GF-D8 (cell line): ENCODE data around the gene TMEM138.
"Not testable (repeated sequence)": the region's sequence is repeated elsewhere in the genome, so short reads cannot be mapped to it uniquely, and the experiment has no call there.

Source experiments
- DNase-seq: peaks from one replicate; lab custom pipeline; 2025; lab: John Stamatoyannopoulos, UW

The TMEM138 gene

DNA sequence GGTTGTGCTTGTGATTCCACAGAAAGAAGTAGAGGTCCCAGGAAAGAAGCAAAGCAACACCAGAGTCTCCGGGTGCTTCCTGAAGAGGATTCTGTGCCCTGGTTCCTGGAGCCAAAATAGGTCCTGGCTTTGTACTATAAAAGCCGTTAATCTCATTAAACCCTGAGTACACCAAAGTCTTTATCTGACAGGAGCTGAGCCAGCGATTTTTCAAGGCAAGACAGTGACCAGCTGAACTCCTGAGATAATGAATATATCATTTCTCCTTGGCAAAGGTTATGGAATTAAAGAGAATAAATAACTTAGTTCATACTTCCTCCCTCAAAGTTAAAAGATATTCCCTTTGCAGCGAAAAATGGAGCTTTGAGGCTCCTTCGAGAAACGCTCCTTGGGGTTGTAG lies 5.2 kb downstream of the TMEM138 start:
- no peak for DNase-seq

DNA sequence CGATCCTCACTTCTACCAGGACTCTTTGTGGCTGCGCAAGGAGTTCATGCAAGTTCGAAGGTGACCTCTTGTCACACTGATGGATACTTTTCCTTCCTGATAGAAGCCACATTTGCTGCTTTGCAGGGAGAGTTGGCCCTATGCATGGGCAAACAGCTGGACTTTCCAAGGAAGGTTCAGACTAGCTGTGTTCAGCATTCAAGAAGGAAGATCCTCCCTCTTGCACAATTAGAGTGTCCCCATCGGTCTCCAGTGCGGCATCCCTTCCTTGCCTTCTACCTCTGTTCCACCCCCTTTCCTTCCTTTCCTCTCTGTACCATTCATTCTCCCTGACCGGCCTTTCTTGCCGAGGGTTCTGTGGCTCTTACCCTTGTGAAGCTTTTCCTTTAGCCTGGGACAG lies 6.5 kb downstream of the TMEM138 start:
- DNase-seq: no peak

DNA sequence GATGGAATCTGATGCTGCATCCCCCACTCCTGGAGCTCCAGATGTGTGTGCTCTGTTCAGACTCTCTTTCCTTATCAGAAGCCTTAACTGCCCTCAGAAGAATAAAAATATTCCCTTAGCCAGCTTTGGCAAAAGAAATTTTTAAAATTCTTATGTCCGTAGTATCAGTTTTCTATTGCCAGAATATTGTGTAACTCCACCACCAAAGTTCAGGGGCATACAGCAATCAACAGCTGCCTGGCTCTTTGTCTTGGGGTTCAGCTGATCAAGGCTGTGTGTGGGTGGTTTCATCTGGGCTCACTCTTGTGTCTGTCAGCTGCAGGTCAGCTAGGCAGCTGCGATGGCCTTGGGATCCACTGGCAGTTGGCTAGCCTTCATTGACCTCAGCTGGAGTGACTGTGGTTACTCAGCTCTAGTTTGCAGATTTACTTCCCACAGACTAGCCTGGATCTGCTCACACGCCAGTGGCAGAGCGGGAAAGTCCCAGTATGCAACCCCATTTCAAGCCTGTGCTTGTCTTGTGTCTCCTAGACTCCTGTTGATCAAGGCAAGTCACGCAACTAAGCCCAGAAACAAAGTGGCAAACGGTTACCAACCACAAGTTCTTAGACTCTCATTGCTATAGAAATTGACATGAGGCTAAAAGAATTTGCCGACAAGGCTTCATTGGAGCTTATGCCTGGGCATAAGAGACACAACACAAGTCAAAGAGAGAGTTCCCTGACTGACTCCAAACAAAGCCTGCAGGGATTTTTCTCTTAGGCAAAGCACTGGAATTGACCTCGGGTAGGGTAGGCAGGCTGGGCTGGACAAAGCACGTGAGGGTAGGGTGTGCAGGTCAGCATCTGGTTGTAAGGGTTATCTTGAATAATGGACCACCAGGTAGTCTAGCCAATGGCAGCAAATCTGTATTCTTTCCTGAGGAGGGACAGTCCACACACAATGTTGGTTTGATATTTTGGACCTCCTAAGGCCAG lies 7.5 kb downstream of the TMEM138 start:
- no peak for DNase-seq

DNA sequence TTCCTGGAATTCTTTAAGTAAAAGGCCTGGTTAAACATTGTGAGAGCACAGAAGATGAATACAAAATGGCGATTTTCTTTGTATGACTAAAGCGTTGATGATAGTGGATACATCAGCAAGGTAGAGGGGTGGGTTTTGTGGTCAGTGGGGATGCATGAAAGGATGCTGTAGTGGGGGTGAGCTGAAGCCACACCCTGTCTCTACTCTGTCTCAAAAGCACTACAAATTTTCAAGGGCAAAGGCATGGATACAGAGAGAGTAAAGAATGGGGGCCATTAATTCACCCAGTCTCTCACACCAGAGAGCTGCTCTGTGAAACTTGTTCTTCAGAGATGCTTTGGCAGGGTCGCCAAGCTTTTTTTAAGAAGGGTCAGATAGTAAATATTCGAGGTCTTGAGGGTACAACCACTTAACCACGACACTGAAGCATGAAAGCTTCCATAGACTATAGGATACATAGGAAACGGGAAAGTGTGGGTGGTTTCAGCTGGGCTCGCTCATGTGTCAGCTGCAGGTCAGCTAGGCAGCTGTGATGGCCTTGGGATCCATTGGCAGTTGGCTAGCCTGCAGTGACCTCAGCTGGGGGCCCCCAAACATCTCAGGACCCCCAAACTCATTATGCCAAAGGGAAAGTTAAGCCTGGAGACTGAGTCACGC lies 8.3 kb downstream of the TMEM138 start:
- DNase-seq: no peak

DNA sequence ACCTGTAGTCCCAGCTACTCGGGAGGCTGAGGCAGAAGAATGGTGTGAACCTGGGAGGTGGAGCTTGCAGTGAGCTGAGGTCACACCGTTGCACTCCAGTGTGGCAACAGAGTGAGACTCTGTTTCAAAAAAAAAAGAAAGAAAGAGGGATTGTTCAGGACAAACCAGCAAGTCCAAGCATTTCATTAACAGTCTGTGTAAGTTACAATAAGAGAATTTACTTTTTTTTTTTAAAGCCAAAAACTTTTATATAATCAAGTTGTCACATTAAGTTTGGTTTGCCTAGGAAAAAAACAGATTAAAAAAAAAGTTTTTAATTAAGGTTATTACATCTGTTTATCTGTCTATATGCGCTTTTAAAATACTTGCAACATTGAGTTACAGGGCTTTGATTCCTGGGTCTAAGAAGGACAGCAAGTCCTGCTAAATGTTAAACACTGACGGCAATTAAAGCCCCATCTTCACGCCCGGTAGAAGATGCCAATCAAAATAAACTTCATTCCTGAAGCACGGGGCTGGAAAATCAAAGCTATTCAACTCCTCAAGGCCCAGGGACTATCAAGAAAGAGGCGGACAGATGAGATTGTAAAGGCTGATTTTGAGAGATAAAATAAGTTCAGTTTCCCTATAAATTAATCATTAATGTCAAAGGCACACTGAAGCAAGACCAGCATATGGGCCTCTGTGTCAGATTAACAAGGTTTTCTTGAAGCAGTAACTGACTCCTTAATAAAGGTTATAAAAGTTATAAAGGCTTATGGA lies 10.7 kb downstream of the TMEM138 start:
- DNase-seq: no peak

DNA sequence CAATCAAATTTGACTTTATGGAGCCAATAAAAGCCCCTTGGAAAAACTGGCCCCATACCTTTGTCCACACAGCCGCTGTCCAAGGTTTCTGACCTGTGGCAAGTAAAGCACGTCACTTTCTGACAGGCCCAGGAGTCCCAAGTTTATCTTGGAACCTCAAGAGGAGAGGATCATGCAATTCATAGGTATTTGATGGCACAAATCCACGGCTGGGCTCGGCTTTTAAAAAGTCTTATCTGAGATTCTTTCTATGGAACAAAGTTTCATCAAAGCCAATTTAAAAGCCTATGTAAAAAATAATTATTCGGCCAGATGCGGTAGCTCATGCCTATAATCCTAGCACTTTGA lies 13.6 kb downstream of the TMEM138 start:
- no peak for DNase-seq

DNA sequence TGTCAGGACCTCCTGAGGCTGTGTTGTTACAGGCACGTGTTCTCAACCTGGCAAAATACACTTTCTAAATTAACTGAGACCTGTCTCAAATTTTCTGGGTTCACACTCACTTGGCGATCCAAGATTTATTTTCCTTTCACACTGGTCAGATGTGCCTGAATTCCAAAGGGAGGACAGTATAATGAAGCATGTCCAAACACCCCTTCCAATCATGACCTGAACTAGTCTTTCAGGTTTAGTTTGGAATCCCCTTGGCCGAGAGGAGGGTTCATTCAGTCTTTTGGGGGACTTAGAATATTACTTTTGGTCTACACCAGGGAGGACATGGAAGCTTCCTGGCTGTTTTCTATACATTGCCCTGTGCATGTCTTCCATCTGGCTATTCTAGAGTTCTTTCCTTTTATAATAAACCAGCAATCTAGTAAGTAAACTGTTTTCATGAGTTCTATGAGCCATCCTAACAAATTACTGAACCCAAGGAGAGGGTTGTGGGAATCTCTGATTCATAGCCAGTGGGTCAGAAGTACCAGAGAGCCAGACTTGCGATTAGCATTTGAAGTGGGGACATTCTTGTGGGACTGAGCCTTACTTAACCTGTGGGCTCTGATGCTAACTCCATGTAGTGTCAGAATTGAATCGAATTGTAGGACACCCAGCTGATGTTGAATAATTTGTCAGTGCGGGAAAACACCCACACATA lies 15.4 kb downstream of the TMEM138 start:
- no peak for DNase-seq

DNA sequence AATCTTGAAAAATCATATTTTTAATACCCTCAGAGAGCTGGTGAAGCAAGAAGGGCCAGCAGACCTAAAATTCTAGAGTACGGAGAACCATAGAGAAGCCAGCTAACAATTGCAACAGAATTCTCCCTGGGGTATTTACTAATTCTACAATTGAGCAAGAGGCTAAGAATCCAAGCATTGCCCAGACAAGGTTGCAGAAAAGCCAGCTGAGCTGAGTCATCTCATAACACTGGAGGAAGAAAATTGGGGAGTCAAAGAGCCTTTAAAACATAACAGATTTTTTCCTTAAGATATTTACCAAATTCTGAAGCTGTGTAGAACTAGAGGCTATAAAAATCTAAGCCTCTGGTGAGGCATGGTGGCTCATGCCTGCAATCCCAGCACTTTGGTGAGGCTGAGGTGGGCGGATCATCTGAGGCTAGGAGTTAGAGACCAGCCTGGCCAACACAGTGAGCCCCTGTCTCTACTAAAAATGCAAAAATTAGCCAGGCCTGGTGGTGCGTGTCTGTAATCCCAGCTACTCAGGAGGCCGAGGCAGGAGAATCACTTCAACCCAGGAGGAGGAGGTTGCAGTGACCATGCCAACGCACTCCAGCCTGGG lies 16.6 kb downstream of the TMEM138 start:
- peak; percentile 77 for DNase-seq

DNA sequence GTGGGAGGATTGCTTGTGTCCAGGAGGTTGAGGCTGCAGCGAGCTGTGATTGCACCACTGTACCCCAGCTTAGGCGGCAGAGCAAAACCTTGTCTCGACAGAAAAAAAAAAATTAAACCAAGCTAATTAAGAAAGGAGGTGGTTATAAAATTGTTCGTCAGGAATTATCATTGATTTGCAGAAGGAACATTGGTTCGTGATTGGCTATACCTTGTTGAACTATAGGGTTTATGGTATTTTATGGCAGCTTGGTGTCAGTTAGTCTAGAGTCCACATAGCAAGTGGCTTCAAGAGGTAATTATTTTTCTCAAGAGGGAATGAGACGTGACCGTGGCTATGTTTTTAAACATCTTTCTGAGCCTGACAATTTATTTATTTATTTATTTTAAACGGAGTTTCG lies 18.7 kb downstream of the TMEM138 start:
- DNase-seq: no peak

DNA sequence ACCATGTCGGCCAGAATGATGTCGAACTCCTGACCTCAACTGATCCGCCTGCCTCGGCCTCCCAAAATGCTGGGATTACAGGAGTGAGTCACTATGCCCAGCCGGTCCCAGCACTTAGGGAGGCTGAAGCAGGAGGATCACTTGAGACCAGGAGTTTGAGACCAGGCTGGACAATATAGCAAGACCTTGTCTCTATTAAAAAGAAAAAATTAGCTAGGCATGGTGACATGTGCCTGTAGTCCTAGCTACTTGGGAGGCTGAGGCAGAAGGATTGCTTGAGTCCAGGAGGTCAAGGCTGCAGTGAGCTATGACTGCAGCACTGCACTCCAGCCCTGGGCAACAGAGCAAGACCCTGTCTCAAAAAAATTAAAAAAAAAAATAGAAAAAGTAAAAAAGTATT lies 21.7 kb downstream of the TMEM138 start:
- DNase-seq: not testable (repeated sequence)

DNA sequence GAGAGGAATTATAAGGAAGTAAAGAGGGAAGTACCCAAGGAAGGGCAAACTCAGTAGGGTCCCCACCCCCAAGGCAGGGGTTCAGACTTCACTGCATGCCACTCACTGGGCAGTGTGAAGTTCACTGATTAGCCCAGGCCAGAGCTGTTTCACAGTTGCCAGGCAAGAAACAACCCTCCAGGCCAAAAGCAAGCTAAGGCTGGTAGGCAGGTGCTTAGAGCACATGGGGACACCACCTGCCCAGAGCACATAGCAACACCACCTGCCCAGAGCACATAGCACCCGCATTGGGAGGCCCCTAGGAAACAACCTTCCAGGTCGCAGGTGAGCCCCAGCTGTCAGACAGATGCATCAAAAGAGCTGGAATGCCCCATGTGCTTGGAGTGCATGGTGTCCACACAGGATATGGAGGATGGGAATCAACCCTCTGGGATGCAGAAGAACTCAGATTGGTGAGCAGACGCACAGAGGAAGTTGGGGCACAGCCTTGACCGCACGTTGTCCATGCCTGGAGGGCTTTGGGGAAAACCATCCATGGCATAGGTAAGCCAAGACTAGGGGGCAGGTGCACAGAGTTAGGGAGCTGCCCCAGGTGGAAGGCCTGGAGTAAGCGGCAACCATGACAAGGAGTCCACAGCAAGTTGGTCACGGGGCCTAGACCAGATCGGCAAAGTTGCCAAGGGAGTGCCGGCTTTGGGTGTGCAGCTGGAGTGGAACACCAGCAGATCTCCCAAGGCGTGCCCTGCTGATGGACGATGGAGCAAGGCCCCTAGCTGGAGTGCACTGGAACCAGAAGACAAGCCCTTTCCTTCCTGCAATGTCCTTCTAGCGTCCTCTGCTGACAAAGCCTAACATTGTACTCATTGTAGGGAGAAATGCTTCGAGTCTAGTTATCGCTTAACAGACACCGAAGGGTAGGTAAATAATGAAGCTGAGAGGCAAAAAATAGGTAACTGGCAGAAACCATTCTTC lies 22.4 kb downstream of the TMEM138 start:
- DNase-seq: no peak

DNA sequence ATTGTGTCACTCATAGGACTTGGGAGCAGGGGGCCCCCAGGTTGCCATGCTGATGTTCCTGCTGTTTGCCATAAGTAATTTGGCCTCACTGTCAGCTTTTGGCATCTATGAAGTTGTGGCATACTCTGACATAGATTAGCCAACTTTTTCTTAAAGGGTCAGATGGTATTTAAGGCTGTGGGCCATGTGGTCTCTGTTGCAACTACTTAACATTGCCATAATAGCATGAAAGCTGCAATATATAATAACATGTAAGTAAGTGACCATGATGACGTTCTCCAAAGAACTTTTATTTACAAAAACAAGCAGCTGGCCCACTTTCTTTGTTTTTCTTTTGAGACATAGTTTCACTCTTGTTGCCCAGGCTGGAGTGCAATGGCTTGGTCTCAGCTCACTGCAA lies 28.0 kb downstream of the TMEM138 start:
- DNase-seq: peak; percentile 40

DNA sequence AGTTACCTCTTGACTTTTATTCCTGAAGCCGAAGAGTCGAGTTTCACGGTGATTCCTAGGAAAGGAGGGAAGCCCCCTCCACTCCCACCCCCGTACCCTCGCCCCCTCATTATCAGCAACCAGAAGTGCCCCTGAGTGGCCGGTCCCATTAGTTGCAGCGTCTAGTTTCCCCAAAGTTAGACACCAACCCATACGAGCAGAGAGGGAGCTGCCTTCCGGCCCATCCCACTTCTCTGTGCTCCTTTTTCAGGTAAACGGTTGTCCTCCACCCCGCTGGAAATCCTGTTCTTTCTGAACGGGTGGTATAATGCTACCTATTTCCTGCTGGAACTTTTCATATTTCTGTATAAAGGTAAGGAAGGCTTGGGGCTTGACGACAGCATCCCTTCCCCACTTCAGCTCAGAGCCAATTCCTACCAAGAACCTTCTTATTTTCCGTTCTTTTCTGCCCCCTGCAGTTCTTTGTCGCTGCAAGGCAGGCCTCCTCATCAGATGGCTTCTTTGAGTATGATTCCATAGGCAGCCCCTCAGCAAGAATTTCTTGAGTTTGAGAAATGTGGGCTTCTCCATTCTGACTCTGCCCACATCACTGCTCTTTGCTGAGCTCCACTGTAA lies 30.9 kb downstream of the TMEM138 start:
- DNase-seq: peak; percentile 5

DNA sequence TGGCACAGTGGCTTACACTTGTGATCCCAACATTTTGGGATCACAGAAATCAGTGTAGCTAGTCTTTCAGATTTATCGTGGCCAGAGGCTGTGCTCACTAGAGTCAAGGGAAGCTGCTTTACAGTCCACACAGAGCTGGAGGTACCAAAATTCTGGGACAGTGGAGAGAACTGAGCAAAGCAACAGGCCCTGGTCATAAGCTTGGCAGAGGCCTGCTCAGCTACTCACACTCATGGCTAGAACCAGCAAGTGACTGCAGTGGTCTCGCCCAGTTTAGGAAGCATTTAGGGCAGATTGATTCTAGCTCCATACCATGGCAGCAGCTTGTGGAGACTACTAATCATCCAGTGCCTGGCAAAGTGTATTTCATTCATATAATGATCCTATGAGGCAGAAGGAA lies 39.0 kb downstream of the TMEM138 start:
- no peak for DNase-seq

DNA sequence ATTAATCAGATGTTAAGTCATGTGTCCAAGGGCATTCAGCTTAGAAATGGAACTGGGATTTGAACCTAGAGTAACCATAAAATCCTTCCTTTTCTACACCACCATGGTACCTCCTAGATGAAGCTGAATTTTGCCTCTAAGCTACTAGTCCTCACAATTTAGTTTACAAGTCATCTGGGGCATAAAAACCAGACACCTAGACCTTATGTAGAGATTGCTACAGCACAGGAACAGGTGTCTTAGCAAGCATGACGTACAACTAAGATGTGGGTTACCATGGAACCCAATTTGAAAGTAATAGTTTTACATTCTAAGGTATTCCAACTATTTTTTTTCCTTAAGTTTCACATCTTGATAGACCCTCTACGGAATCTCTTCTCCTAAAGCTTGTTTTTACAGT lies 39.4 kb downstream of the TMEM138 start:
- DNase-seq: no peak

DNA sequence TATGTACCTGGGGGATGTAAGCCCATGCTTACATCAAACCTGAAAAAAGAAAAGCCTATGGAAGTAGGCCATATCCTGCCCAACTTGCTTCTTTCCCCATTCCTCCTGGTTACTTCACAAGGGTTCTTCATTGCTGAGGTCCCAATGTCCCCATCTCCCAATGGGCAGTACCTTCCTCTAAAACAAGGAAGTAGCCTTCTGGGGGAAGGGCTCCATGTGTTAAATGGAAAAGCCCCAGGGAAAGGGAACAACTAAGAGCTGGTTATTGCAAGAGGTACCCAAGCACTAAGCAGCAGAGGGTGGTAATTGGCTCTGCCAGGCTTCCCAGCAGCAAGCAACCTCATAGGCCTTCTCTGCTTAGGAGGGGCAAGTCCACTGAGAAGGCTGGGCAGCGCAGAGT lies 41.5 kb downstream of the TMEM138 start:
- no peak for DNase-seq

DNA sequence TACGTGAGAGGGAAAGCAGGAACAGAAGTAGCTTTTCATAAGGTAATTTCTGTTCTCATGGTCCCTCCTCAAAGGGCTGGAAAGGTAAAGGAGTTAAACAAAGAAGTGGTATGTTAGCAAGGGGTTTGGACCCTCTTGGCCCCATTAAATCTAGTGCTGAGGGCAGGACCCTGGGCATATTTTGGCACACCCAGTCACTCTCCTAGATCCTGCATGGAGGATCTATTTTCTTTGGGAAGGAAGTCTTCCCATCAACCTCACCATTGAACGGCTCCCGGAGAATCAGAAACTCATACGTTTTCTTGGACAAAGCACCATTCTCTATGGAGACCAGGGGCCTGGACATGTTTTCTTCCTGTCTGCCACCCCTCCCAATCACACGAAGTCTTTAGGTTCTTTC lies 41.9 kb downstream of the TMEM138 start:
- DNase-seq: no peak

DNA sequence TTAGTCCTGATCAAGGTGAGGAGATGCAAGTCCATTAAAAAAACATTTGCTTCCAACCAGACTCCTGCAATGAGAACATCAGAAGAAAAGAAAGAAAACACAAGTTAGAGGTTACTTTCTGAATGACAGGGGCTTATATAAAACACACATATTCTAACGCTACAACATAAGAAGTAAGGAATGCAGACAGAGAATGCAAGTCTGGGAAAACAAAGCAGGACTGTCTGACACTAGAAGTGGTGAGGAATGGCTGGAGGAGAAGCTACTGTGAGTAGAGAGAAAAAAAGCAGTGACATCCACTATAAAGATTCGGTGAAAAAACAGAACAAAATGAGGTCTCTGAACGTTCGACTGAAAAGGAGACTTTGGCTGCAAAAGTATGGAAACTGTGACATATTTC lies 42.5 kb downstream of the TMEM138 start:
- no peak for DNase-seq

DNA sequence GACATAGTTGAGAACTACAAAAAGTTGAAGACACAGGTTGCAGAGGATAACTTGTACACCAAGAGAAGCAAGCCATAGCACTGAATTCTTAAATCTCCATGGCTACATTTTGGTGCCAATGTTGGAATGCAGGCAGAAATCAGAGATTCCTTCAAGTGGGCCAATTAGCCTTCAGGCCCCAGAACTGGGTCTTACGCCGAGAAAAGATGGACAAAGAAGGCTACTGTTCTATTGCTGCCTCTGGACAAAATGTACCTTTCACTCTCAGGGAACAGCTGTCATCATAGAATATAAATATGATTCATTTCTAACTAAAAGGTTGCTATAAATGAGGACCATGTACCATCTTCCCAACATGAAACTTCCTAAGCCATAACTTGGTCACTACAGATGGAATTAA lies 43.9 kb downstream of the TMEM138 start:
- DNase-seq: no peak
